Fibroblast of upper back skin (primary cell): ENCODE results near the gene SLF2.
A peak's percentile ranks its signal among the peaks of the same experiment; 100 is the strongest.
"Not testable (repeated sequence)": the region's sequence is repeated elsewhere in the genome, so short reads cannot be mapped to it uniquely, and the experiment has no call there.

Experiments used
- DNase-seq: peaks from one replicate; pipeline ENCODE4 v3.0.0-alpha.2; 2013

SLF2 gene

DNA sequence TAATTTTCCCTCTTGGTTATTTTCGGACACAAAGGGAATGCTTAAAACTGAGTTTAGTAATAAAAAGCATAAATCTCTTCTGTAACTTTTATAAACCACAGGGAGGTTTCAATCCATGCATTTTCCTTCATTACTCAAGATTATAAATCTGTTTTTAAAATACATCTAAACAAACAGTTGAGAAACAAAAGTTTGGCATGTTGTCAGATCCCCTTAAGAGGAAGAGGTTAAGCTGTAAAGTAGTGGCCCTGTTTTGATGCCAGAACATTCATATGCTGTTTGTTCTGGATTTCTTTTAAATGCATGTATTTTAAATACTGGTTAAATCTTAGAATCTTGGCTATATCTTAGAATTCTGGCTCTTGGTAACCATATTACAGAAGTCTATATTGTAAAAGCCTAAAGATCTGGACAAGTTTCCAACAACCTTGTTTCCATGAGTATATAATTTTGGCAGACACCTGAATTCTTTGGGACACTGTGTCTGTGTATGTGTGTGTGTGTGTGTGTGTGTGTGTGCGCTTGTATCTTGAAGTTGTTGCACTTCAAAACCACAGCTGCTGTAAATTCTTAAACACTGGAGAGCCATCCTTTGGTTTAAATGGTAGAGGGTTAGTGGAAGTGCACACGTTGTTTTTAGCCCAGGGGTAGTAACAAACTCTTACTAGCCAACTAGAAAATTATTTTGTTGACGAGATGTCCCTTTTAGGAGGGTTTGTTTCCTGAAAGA, 49.8 kb downstream of the SLF2 start:
- DNase-seq = no peak

DNA sequence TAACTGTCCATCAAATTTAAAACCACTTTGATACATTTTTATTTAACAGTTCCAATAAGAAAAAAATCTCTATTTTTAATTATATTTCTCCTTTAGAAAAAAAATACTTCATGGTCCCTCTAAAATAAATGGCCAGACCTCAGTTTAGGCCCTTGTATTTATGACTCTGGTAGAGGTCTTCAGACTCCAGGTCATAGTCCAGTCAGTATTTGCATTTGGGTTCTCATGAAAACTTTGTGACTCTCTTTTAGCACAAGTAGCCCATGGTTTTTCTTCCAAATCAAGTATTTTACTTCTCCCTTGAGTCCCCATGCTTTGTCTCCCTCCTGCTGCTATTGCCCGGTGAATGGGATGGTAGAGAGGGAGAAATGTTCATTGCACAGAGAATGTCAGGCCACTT, 51.1 kb downstream of the SLF2 start:
- no peak for DNase-seq

DNA sequence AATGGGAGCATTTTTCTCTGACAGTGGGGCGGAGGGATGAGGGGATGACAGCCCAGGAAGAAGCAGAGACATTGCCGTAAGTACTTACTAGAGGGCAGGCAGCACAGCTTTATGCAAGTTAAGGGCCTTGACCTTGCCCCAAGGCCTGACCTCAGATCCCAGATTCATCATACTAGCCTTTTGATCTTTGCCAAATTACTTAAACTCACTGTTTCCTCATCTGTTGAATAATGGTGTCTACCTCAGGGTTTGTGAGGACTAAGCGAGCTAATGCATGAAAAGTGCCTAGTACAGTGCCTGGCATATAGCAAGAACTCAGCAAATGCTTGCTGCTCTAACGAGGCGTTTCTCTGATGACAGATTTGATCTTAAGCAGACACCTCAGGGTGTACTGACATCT, 53.1 kb downstream of the SLF2 start:
- no peak for DNase-seq

DNA sequence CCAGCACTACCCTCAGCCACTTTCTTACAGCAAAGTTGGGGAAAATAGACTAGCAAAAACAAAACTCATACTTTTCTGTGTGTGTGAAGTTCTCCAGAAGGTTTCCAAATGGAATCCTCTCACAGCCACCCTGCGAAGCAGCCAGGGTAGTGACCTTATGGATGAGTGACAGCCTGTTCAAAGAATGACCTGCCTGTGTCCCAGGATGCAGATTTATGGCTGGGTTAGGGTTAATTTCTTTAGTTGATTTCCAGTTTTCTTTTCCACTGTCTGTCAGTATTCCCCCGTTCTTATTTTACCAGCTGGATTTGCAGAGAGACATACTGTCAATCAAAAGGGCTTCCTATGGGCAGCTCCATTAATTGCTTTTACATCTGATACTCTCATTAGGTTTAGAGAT, 54.1 kb downstream of the SLF2 start:
- no peak for DNase-seq

DNA sequence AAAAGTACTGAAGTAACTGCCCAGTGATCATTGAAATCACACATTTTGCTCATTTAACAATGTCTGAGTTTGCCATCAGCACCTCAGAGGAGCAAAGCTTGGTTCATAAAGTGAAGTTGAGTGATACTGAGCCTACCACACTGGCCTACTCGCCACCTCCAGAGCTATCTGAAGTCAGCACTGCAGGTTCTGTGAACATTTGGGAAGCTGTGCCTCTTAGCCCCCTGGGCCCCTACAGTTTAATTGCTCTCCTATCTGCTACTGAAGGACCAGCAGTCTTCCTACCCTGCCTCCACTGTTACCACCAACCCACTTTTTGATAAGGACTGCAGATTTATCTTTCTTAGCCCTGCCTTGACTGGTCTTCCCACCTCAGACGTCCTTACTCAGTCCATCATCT, 54.6 kb downstream of the SLF2 start:
- no peak for DNase-seq

DNA sequence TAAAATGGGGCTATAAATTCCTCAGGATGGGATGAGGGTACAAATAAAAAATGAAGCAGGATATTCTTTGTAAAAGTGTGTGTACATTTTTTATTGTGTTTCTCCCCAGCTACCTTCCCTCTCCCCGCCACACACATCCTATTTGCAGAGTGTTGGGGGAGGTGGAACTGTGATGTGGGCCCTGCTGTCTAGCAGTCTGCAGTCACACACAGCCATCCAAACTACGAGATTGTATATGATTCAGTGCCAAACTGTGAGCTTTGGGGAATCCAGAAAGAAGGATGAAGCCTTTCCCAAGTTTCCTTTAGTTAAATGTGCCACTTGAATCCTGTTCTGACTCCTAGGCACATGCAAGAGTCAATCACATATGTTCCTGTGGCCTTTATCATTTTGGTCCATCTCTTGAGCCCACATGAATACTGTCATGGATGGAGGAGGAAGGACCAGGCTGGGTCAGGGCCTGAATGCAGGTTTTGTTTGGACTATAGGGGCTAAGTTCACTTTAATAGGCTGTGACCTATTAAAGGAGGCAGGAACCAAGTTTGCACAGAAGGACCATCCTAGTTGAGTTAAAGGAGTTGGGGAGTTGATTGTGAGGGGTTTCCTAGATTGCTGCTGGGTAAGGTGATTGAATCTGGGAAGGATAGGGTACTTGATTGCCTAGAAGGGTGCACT, 55.4 kb downstream of the SLF2 start:
- DNase-seq = no peak

DNA sequence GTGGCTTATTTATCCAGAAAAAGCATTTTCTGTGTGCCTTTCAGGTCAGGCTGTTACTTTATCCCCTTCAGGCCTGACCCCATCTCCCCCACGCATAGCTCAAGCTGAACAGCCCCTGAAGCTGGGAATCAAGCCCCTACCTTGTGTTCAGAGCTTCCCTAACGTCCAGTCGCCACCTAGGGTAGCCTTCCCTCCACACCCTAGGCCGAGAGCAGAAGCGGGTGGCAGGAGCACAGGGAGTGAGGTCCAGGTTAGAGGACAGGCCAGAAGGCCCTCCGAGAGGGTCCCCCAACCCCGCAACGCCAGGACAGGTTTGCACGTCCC, 56.1 kb downstream of the SLF2 start:
- no peak for DNase-seq

DNA sequence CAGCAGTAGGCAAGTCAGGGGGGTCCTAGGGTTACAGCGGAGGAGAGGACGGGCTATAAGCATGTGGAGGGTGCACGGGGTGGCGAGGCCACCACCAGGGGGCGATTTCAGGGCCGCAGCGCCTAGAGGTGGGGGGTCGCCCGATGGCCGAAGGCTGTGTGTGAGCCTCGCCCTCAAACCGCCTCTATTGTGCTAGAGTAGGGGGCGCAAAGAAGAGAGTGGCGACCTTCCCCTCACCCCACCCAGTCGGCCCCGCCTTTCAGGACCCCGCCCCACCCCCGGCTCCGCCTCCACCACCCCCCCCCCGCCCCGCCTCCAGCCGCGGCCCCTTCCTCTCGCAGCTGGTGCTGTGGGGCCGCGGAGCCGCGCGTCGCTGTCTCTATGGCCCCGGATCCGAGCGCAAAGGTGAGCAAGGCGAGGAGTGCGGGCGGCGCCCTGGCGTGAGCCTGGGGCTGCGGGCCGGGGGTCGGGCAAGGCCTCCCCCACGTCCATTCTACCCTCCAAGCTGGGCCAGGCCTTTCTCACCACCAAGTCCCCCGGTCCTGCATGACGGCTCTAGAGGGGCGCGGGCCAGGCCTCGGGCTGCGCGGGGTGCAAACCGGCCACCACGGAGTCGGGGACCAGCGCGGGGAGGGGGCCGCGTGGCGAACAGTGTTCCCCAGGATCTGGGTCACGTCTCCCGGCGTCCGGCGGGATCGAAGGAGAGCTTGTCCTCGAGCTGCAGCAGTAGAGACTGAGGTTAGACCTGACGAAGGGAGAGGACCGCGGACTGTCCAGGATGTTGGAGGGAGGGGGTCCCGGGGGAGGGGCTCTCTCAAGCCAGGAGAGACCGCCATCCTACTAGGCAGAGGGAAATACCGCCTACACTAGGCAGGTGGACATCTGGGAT, 56.7 kb downstream of the SLF2 start, which contains the start of gene SEMA4G:
TSS of gene SEMA4G (plus strand) at position 318 of the 889 bp plus-strand sequence. CDS start 3,409 bp downstream, outside the sequence.
- DNase-seq = peak; percentile 11

DNA sequence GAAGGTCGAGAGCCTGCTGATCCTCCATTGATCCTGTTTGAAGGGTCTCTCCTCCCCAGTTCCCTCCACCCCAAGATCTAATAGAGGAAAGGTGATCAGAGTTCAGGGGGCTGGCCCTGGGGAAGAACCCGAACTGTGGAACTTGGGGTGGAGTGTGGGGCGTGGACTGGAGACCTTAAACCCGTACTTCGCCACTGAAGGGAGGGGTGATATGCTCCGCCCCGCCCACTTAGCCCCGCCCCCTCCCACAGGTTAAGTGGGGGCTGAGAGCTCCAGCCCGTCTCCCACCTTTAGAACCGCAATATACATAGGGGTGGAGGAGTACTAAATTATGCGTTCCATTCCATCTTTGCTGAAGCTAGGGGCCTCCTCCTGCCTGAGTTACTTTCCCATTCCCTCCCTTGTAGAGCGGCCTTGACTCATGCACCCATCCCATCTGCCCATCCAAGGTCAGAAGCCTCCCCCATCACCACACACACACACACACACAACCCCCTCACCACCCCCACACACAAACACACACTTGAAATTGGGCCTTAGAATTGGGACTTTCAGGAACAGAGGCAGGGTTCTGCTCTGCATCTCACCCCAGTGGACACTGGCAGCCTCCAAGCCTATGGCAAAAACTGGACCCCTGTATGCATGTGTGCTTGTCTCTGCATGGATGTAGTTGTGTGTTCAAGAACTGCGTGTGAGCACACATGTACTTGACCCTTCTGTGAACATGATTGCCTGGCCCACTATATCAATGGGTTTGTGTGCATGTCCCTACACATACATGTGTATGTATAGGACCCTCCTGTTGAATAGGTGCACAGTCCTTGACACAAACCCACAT, 57.5 kb downstream of the SLF2 start:
- DNase-seq = no peak

DNA sequence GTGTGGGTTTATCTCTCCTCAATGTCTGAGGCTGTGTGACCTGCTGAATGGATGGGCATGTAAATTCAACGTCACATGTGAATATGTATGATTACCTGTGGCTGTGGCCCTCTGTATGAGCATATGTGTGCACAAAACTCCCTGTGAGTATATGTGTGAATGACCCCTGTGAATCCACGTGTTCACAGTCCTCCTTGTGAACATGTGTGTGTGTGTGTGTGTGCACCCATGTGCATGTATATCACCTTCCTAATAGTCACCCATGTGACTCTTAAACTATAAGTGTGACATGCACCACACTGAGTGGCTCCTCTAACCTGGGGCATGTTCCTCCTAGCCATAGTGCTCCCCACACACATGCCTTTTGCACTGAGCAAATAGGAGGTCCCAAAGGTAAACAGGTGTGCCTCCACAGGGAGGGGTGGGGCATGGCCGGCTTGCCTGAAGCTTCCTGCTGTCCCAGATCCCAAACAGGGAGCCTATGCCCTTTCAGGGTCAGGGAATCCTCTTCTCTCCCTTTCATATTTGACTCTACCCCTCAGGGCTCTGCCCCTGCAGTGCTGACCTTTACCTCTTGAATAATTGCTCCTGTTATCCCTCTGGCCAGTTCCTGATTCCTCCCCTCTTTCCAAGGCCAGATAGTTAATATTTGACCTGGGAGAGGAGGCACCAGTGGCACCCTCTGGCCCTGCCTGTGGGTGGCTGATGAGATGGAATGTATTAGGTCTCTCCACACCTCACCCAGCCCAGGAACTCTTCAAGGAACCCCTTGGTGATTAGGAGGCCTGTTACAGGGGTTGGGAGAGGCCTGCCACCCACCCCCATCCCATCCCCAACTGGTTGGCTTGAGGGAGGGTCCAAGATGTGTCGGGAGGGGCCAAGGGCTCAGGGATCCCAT, 58.4 kb downstream of the SLF2 start:
- no peak for DNase-seq

DNA sequence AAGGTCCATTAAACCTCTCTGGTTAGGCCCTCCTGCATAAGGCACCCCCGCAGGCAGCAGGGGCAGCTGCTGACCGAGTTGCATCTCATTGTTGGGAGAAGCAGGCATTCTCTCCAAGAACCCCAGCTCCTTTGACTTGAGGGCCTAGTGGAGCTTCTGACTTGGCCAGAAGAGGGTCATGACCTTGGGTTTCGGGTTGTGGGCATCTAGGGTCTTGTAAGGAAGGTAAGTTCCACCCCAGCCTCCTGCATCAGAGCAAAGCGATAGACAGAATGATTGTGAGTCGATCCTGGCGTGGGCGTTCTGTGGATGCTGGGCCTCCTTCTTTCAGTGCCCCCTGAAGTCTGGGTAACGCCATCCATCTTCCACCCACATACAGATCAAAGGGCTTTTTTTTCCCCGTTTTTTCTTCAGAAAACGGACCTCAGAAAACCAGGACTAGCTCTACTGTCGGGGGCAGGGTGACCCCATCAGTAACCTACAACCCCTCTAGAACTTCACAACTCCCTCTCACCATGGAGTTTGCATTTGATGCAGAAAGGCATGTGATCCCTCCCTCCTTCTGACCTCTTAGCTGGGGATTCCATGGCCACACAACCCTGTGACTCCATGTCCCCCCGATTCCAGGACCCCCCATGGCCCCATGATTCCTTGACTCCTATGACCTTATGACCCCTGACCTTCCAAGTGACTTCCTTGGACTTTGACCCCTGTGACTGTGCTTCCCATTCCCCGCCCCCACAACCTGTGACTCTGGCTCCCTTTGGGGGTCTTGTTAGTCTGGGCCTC, 59.5 kb downstream of the SLF2 start:
- DNase-seq = no peak

DNA sequence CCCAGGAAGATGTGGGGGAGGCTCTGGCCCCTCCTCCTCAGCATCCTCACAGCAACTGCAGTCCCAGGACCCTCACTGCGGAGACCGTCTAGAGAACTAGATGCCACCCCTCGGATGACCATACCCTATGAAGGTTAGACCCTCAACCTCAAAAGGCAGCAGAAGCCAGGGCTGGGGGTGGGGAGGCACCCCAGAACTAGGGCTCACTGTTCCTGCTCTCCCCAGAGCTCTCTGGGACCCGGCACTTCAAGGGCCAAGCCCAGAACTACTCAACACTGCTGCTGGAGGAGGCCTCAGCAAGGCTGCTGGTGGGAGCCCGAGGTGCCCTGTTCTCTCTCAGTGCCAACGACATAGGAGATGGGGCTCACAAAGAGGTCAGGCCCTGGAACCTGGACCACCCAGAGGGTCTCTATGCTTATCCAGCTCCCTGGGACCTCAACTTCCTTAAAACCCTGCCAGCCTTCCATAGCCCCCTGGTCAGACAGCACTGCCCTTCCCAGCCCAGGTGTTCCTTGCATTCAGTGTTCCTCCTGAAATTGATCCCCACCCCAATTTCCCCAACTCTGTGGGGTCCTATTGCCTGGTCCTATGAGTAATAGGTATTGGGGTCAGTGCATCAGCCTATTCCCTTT, 60.3 kb downstream of the SLF2 start:
- DNase-seq = no peak

DNA sequence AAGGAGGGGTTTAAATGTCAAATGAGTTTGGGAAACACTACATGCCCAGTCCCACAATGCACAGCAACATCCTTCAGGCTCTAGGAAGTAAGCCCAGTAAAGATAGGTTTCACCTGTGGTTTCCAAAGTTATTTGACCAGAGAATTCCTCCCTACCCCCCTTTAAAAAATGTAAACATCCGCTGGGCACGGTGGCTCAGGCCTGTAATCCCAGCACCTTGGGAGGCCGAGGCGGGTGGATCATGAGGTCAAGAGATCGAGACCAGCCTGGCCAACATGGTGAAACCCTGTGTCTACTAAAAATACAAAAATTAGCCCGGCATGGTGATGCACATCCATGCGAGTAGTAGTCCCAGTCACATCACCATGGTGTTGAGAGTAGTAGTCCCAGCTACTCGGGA, 62.6 kb downstream of the SLF2 start:
- DNase-seq = not testable (repeated sequence)

DNA sequence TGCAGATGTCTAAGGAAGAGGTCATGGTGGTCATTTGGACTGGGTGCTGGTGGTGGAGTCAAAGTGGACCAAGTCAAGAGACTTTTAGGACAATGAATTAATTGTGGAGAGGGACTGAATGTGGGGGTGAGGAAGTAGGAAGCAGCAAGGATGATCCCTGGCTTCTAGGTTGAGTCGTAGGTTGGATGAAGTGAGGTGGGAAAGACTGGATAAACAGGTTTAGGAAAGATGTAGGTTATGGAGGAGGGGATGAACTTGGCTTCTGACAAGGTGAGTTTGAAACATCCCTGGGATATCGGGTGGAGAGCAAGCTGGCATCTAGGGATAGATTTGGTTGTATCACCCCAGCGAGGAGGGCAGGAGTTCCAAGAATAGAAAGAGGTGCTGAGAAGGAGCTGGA, 64.1 kb downstream of the SLF2 start:
- DNase-seq = no peak

DNA sequence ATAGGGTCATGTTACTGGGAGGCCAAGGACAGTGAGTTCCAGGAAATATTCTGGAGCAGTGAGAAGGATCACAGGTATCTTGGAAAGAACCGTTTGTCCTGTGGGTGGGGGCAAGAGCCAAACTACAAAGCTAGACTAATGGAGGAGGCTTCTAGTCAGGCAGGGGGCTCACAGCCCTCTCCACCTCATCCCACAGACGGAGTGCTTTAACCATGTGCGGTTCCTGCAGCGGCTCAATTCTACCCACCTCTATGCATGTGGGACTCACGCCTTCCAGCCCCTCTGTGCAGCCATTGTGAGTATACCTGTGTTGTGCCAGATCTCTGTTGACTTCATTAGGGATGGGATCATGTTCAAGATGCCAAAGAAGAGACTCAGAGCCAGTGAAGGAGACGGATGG, 64.7 kb downstream of the SLF2 start:
- no peak for DNase-seq

DNA sequence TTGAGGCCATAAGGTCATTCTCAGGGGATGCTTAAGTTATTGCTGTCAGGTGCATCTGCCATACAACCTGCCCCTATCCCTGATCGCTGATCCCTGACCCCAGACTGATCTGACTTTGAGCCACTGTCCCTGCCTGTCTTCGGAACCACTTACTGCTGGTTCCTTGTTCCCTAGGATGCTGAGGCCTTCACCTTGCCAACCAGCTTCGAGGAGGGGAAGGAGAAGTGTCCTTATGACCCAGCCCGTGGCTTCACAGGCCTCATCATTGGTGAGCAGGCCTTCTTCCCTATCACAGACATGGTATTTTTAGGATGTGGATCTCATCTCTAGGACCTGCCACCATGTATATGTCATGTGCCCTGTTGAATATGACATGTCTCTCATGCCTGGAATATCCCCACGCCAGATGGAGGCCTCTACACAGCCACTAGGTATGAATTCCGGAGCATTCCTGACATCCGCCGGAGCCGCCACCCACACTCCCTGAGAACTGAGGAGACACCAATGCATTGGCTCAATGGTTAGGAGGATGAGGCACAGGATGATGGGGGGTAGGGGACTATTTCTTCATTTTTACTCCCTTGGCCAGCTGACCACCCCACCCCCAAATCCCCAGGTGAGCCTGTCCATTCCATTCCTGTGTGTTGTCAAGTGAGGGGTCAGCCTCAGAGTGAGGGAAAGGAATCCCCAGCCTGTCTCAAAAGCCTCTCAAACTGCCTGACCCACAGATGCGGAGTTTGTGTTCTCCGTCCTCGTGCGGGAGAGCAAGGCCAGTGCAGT, 65.5 kb downstream of the SLF2 start:
- no peak for DNase-seq

DNA sequence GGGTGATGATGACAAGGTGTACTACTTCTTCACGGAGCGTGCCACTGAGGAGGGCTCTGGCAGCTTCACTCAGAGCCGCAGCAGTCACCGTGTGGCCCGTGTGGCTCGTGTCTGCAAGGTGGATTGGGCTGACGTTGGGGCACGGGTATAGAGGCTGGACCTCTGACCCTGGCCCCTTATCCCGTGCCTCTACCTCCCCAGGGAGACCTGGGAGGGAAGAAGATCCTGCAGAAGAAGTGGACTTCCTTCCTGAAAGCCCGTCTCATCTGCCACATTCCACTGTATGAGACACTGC, 66.1 kb downstream of the SLF2 start:
- no peak for DNase-seq

DNA sequence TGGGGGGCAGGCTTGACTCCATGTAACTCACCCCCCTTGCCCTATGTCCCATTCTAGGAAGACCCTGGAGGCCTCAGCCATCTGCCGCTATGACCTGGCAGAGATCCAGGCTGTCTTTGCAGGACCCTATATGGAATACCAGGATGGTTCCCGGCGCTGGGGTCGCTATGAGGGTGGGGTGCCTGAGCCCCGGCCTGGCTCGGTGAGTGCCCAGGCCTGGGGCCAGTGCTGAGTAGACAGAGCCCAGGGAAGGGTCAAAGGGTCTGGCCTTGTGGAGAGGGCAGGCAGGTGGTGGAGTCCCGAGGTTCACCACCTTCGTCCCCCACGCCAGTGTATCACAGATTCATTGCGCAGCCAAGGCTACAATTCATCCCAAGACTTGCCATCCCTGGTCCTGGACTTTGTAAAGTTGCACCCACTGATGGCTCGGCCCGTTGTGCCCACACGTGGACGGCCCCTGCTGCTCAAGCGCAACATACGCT, 67.1 kb downstream of the SLF2 start:
- DNase-seq = no peak

DNA sequence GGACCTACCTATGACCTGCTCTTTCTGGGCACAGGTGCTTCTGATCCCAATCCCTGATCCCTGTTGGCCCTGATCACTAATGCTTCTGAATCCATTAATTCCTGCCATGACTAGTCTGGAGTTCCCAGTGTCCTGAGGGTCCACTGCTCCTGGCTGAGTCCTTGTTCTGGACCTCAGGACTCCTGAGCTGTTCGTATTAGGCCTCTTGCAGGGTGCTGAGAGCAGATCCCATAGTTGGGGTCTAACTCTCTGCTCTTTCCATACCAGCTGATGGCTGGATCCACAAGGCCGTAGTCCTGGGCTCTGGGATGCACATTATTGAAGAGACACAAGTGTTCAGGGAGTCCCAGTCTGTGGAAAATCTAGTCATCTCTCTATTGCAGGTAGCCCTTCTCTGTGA, 67.5 kb downstream of the SLF2 start:
- no peak for DNase-seq

DNA sequence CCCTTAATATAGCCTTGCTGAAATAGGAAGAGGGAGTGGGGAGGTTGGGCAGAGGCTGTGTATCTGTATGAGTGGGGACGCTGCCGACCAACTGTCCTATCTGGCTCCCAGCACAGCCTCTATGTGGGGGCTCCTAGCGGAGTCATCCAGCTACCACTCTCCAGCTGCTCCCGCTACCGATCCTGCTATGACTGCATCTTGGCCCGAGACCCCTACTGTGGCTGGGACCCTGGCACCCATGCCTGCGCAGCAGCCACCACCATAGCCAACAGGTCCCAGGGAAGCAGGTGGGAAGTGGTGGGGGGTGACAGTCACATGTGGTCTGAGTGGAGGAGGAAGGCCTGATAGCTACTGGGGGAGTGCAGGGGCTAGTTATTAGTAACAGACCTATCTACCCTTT, 67.9 kb downstream of the SLF2 start:
- DNase-seq = no peak
